Coronary artery (tissue), 2 donors: ENCODE data around the gene GNLY.

Experiments
- DNase-seq: peaks from one replicate; pipeline ENCODE4 v3.0.0-alpha.2; 2017; ENCODE audit warnings: low spot score
- H3K27ac ChIP-seq, 2 donors: fragments of 200-600 bp; sonication (generic); one replicate each; pipeline ENCODE4 v1.5.1; 2016 to 2019
- H3K4me3 ChIP-seq: fragments of 200-600 bp; sonication (generic); 2 replicates; pipeline ENCODE4 v1.5.1; 2016; ENCODE audit warnings: mild to moderate bottlenecking, moderate library complexity
- TF ChIP-seq, protein P1 (sequence below): fragments of 200-600 bp; sonication (generic); IDR thresholded peaks from one replicate; pipeline ENCODE4 v1.5.1; 2019; ENCODE audit warnings: antibody characterized with exemption

GNLY gene

GRCh38 chr2:85703329-85703728 is 9.2 kb downstream of the GNLY start:
- DNase-seq, result no peak
- Histone ChIP-seq H3K4me3 (no peak overlapping the region), H3K27ac (no peak overlapping the region)
- TF ChIP-seq, protein P1, sequence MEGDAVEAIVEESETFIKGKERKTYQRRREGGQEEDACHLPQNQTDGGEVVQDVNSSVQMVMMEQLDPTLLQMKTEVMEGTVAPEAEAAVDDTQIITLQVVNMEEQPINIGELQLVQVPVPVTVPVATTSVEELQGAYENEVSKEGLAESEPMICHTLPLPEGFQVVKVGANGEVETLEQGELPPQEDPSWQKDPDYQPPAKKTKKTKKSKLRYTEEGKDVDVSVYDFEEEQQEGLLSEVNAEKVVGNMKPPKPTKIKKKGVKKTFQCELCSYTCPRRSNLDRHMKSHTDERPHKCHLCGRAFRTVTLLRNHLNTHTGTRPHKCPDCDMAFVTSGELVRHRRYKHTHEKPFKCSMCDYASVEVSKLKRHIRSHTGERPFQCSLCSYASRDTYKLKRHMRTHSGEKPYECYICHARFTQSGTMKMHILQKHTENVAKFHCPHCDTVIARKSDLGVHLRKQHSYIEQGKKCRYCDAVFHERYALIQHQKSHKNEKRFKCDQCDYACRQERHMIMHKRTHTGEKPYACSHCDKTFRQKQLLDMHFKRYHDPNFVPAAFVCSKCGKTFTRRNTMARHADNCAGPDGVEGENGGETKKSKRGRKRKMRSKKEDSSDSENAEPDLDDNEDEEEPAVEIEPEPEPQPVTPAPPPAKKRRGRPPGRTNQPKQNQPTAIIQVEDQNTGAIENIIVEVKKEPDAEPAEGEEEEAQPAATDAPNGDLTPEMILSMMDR, result no peak

DNA sequence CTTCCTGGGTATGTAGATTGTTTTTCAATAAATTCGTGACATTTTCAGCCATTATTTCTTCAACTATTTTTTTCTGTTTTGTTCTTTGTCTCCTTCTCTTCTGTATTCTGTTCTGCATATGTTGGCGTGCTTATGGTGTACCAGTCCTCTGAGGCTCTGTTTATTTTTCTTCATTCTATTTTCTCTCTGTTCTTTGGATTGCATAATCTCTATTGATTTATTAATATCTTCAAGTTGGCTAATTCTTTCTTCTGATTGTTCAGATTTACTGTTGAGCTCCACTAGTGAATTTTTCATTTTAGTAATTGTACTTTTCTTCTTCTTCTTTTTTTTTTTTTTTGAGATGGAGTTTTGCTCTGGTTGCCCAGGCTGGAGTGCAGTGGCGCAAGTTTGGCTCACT is 9.9 kb downstream of the GNLY start:
- Histone ChIP-seq H3K27ac (no peak overlapping the region), H3K4me3 (no peak overlapping the region)
- no peak for DNase-seq
- TF ChIP-seq, protein P1, result no peak

DNA sequence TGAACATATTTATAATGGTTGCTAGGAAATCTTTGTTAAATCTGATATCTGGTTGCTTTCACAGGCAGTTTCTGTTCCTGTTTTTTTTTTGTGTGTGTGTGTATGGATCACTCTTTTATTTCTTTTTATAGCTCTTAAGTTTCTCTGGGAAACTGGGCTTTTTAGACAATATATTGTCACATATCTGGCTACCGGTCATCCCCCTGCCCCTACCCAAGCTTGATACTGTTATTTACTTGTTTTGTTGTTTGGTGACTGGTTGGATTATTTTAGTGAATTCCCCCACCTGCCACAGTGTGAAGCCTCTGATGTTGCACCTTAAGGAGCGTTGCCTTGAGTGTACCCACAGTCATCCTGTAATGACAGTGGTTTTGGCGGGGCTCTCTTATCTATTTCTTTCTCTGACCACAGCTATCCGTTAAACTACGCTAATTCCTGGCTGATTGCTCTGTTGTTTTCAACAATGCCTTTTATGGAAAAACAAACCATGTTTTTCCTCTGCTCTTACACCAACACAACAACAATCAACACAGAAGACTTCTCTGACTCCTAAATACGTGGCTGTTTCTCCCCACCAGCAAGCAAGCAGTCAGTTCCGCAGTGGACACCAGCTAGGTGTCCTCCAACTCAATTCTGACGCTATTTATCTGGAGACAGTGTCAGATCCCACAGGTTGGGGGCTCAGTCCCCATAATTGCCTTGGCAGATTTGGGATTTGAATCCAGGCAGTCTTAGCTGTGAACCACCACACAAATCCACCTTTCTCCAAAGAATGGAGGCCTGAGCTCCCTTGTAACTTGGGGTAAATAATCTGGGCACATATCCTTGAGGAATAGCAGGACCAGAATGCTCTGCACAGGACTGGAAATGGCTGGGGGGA is 10.9 kb downstream of the GNLY start:
- Histone ChIP-seq H3K27ac (peak overlapping the region; percentile 63 to 86), H3K4me3 (peak overlapping the region; percentile 18)
- DNase-seq, result no peak
- TF ChIP-seq, protein P1, result no peak

- TF ChIP-seq, protein P1, result no peak
- no peak for DNase-seq
- Histone ChIP-seq H3K27ac (peak overlapping the region; percentile 63 to 86), H3K4me3 (no peak overlapping the region)
Observed at GRCh38 chr2:85705680-85706039, 11.5 kb downstream of the GNLY start.

- H3K27ac ChIP-seq, result peak overlapping the region; percentile 63 to 86
- no peak for DNase-seq
- TF ChIP-seq, protein P1, result no peak
- H3K4me3 ChIP-seq, result no peak overlapping the region
Observed at GRCh38 chr2:85706063-85706462, 11.9 kb downstream of the GNLY start.

DNA sequence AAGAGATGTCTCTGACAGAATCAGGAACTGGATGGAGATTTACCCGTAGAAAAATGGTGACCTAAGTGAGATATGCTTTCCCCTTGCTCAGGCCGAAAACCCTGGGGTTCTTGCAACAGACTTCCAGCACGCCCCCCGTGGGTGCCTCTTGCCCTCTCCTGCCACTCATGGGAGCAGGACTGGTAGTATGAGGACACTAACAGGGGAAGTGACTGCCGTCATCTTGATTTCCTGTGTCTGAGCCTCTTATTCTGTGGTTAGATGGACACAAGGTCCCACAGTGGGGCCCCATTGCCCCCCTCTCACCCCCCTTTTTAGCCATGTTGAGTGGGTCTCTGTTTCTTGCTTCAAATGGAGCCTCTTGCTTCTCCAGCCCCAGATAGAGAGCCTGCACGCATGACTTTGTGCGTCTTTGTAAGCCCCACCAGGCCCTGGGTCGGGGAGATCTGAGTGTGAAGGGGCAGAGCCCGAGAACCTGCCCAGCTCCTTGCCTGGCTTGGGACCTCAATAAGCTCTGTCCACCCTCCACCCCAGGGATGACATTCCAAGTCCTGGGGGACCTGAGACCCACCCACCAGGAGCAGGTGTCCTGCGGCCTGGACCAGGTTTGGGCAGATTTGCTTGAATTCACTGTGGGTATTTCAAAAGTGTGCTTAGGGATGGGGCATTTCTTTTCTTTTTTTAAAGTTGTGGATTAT is 12.6 kb downstream of the GNLY start:
- Histone ChIP-seq H3K4me3 (no peak overlapping the region), H3K27ac (peak overlapping the region; percentile 63 to 86)
- no peak for DNase-seq
- TF ChIP-seq, protein P1, result no peak
